Activated CD8-positive, alpha-beta memory T cell treated with anti-CD3 and anti-CD28 coated beads, Interleukin-2, amount 50 U/mL, for 48 hours (primary cell): Measurements from ENCODE around the gene PUS7.
"Not testable (repeated sequence)": the region's sequence is repeated elsewhere in the genome, so short reads cannot be mapped to it uniquely, and the experiment has no call there.

ENCODE experiments used
- DNase-seq: peaks from one replicate; pipeline ENCODE4 v3.0.0-alpha.2; 2020

PUS7 gene

GRCh38 chr7:105521717-105522463 is at the start of gene PUS7:
PUS7 (minus strand) TSS chr7:105522271; CDS start chr7:105508512, 13,759 bp downstream.
- peak; percentile 93 for DNase-seq

GRCh38 chr7:105567821-105568220 is 45.8 kb upstream of the PUS7 start:
- DNase-seq: no peak

- no peak for DNase-seq
Measured at GRCh38 chr7:105567024-105567423, 45.0 kb upstream of the PUS7 start.

- DNase-seq: no peak
Measured at GRCh38 chr7:105565190-105565589, 43.1 kb upstream of the PUS7 start.

GRCh38 chr7:105559926-105560325 is 37.9 kb upstream of the PUS7 start:
- DNase-seq: no peak

GRCh38 chr7:105538339-105538738 is 16.3 kb upstream of the PUS7 start:
- no peak for DNase-seq

GRCh38 chr7:105532709-105533460 is 10.8 kb upstream of the PUS7 start:
- peak; percentile 10 for DNase-seq

- DNase-seq: peak; percentile 93
Measured at GRCh38 chr7:105531792-105532671, 10.0 kb upstream of the PUS7 start, which contains the start of gene RINT1. RINT1 (plus strand) TSS chr7:105532201; CDS start chr7:105532316, 115 bp downstream.

- peak; percentile 42 for DNase-seq
Measured at GRCh38 chr7:105530546-105530945, 8.5 kb upstream of the PUS7 start.

- peak; percentile 35 for DNase-seq
Measured at GRCh38 chr7:105530126-105530525, 8.1 kb upstream of the PUS7 start.

- not testable (repeated sequence) for DNase-seq
Measured at GRCh38 chr7:105527737-105528136, 5.7 kb upstream of the PUS7 start.

GRCh38 chr7:105524840-105525239 is 2.8 kb upstream of the PUS7 start:
- DNase-seq: peak; percentile 30

GRCh38 chr7:105524423-105524822 is 2.4 kb upstream of the PUS7 start:
- DNase-seq: peak; percentile 43

- peak; percentile 81 for DNase-seq
Measured at GRCh38 chr7:105521027-105521716, 899 bp downstream of the PUS7 start.

GRCh38 chr7:105520620-105521019 is 1.5 kb downstream of the PUS7 start:
- peak; percentile 48 for DNase-seq

GRCh38 chr7:105519353-105519752 is 2.7 kb downstream of the PUS7 start:
- peak; percentile 40 for DNase-seq

- DNase-seq: peak; percentile 13
Measured at GRCh38 chr7:105515610-105516009, 6.5 kb downstream of the PUS7 start.

- peak; percentile 47 for DNase-seq
Measured at GRCh38 chr7:105512926-105513526, 9.0 kb downstream of the PUS7 start.

- peak; percentile 50 for DNase-seq
Measured at GRCh38 chr7:105512415-105512814, 9.7 kb downstream of the PUS7 start.

GRCh38 chr7:105502173-105502572 is 19.9 kb downstream of the PUS7 start:
- no peak for DNase-seq

- no peak for DNase-seq
Measured at GRCh38 chr7:105497016-105497415, 25.1 kb downstream of the PUS7 start.

- DNase-seq: no peak
Measured at GRCh38 chr7:105496521-105496920, 25.6 kb downstream of the PUS7 start.
